HG02852 (cell line): ENCODE data around the gene GALNS.

ENCODE experiments used
- ATAC-seq: cut with Tn5 transposase; IDR thresholded peaks from one replicate; pipeline ENCODE4 v1.9.1; 2021; ENCODE audit warnings: mild to moderate bottlenecking, moderate library complexity; ENCODE audit not compliant: unreplicated experiment

Gene GALNS

DNA sequence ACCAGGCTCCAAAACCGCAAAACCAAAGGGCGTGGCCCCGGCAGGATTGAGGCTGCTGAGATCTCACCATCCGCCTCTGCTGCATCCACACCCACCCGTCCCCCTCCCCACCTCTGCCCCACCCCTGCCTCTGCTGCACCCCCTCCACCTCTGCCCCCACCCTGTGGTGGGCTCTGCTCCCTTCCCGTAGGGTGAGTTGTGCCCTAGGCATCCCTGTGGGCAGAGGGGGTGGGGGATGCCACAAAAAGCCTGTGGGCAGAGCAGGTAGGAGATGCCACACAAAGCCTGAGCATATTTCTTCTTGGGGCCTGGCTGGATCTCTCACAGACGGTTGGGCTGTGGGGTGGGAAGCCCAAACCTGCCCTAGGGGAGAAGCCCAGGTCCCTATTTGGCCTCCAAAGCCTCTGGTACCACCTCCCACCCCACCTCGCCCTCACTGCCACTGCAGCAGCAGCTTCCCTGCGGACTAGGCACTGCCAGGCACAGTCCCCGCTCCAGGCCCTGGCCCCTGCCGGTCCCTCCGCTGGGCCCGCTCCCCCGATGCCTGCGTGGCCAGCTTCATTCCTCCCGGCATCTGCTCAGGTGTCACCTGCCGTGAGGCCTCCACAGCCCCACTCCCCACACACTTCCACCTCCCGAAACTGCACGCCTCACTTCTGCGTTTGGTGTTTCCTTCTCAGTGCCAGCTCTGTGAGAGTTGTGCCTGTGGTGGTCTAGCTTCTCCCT is 21.0 kb upstream of the GALNS start:
- no peak for ATAC-seq

DNA sequence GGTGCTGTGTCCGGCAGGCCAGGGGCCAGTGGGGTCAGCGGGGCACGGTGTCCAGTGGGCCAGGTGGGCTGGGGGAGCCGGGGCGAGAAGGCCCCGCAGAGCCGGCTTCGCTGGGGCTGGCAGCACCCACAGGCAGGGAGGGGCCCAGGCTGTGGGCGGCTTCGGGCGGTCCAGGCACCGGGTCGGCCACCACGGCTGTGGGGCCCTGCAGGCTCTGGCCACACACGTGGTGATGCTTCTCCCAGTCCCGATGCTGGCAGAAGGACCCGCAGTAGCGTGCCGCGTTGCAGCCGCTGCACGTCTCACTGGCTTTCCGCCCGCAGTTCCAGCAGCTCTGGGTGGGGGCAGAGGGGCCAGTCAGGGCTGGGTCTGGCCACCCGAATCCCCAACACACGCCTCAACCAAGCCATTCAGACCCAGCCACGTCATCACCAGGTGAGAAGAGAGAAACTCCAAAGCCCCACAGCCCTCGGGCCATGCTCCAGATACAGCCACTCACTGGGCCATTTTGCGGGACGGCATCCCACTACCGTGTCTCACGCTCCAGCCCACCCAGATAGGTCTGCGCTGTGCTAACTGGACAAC is 20.3 kb upstream of the GALNS start:
- ATAC-seq = no peak

DNA sequence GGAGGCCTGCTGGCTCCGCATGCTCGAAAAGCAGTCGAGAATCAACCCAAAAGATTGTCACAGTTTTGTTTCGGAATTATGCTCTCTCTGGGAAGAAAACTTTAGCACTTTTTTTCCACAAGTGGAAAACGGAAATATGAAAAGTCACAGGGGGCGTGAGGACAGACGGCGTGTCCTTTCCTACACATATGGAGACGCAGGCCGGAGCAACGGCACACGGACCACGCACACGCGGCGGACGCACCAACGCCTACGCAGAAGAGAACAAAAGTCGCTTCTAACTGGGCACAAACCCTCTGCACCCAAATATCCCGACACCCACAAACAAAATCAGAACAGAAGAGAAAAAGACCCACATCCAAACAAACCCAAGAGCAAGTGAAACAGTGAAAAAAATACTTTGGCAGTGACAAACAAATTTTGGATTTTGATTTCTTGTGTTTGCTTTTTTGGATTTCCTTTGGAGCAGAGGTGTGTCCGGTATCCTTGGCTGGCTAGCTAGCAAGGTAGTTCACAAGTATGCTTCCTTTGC is 19.0 kb upstream of the GALNS start:
- no peak for ATAC-seq

DNA sequence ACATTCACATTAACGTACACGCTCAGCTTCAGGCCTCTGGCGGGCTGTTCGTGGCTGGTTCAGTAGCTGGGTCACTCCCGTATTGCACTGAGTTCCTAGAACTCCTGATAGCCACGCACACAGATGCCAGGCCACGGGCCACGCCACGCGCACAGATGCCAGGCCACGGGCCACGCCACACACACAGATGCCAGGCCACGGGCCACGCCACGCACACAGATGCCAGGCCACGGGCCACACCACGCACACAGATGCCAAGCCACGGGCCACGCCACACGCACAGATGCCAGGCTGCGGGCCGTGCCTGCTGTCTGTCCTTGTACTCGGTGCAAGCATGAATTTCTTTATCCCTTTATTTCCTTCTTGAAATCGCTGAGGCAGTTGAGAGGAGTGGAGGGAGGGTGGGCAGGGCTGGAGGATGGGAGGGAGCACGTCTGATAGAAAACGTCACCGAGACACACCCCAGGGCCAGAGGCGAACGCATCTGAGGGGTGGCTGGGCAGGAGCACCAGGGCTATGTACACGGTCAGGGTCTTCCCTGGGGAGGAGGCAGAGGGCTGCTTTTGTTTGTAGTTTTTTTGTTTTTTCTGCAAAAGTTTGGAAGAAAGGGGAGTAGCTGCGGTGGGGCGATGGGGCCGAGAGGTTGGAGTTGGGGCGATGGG is 18.3 kb upstream of the GALNS start:
- no peak for ATAC-seq

DNA sequence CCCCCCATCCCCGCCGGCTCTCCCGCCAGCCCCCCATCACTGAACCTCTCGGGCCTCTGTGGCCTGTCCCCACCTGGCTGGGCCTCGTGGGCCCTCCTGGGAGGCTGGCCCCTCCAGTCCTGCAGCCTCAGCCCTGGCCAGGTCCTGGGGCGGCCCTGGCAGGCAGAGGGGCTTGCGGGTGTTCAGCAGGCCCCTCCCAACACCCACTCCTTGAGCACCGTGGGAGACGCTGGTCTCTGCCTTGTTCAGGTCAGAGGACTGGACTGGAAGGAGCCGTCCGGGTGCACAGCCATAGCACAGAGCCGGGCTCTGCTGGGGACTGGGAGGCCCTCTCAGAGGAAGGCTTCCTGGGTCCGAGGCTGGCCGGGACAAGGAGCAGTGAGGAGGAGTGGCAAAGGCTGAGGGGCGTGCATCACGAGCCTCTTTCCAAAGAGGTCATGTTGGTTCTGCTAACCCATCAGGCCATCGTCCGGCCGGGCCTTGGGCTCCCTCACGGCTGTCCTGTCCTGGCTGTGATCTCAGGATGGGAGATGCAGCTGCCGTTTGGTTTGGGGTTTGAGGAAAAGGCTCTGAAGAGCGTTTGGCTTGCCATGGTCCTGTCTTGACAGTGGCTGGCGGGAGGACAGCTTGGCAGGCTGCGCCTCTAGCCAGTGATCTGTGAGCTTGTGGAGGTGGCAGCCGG is 16.0 kb upstream of the GALNS start:
- ATAC-seq = no peak

DNA sequence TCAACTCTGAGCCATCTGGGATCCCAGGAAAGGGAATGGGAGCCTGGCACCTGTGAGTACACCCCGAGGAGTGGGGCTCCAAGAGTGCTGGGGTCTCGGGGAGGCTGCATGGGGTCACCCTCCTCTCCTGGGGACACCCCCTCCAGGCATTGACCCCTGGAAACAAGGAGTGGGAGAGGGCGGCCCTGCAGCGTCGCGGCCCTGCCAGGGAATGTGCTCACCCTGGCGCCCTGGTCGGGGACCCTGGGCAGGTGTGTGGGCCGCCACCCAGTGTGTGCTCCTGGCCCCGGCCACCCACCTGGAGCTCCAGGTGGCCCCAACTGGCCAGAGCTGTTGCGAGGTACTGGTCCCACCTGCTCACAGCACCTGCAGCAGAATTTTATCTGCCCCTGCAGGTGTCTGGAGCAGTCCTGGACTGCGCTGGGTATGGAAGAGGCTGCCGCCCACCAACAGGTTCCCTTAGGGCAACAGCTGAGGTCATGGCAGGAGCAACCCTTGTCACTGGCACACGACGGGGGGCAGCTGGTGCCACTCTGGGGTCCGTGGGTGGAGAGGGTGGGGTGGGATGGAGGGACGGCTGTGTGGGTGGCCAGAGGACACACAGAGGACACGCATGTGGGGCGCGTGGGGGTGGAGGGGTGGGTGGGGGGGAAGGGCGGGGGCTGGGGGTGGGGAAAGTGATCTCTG is 15.1 kb upstream of the GALNS start:
- no peak for ATAC-seq

DNA sequence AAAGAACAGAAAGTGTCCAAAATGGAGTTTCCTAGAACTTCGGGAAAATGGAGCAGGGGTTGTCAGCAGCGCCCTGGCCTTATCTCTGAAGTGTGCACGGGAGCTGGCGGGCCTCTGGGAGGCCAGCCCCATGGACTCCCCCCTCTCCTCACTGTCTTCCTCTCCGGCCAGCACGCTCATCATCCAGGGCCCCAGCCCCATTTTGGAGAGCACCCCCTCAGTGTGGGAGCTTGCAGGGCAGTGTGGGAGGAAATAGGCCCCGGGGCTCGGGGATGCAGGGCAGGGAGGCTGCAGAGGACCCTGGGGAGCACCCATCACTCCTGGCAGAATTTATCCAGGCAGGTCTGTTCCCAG is 14.6 kb upstream of the GALNS start:
- no peak for ATAC-seq

DNA sequence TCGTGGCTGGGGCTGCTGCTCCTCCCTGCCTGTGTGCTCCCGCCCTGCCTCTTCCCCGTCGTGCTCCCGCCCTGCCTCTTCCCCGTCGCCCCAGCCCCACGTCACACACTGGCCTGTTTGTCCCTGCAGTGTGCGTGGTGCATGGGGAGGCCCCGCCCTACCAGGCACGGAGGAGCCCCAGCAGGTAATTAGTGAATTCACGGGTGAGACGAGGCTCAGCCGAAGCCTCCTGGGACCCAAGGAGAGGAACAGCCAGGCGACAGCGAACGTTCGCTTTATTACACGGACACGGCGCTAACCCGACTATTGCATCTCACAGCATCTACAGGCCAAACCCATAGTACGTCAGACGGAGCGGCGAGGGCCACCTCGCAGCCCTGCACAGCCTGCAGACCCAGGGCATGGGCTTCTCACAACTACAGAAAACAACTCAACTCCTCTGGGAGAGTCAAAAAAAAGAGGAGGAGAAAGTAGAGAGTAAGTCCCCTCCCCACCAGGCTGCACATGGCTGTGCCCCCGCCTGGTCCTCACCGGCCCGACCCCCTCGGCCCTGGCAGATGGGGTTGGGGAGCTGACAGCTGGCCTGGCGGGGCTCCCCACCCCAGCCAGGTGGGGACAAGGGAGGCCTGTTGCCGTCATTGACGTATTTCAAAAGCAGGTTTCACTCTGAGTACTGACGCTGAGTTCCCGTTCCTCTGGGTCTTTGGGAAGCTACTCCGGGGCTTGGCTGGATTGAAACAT is 14.0 kb upstream of the GALNS start:
- no peak for ATAC-seq

DNA sequence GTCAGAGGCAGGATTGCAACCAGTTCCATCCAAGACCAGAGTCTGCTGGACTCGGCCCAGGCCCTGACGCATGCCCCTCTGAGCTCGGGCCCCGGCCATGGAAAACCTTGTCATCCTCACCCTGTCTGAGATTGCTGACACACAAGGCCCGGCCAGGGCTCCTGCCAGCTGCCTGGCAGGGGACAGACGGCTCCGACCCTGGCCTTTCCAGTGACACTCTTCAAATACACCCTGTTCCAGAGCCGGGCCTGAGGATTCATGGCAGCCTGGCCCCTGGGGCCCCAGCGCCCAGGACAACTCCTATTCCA is 12.9 kb upstream of the GALNS start:
- no peak for ATAC-seq

DNA sequence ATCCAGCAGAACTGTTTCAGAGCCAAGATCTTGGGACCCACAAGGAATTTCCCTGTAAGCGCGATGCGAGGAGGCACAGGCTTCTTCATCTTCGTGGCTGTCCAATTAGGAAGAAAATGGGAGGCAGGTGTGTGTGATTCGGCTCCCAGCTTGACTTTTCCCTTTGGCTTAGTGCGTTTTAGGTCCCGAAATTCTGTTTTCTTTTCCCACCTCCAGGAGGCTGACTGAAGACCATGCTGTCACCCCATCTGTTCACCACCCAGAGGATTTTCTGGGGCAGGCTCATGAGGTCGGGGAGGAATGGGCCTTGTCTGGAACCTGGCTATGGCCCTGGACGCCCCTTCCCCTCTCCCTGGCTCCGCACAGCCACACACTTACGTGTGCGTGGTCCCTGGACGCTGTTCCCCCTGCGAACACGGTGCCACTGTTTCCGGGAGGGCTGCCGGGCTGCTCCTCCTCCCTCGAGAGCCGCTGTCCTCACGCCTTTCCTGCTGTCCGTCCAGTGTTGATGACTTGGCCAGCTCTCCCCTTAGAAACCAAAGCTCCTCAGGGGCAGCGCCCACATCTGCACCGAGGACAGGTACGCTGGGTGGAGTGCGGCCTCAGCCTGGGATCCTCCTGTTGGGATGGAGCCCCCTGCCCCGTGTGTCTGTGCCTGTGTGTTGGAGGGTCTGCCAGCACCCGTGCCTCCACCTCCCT is 12.4 kb upstream of the GALNS start:
- no peak for ATAC-seq

DNA sequence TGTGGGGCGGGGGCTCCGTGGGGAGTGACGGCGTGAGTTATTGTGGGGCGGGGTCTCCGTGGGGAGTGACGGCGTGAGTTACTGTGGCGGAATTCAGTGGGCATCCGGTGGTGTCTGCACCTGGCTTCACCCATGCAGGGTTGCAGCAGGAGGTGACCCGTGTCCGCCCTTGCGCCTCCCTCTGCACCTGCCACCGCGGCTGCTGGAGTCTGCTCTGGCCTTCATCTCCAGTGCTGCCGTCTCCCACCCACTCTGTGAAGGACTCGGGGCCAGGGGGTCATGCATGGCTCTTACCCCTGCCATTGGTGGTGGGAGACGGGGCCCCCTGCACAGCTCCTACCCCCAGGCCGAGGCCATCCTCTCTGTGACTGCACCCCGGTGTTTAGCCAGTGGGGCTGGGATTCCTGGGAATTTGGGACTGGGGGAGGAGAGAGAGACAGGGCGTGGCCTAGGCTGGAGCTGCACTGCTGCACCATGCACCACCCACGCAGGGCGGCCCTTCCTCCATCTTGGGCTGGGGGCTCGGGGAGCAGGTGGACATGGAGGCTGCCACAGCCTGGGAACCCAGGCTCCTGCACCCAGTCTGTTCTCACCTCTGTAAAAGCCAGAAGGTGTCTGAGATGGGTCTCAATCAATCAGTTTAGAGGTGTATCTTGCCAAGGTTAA is 11.0 kb upstream of the GALNS start:
- ATAC-seq = no peak

DNA sequence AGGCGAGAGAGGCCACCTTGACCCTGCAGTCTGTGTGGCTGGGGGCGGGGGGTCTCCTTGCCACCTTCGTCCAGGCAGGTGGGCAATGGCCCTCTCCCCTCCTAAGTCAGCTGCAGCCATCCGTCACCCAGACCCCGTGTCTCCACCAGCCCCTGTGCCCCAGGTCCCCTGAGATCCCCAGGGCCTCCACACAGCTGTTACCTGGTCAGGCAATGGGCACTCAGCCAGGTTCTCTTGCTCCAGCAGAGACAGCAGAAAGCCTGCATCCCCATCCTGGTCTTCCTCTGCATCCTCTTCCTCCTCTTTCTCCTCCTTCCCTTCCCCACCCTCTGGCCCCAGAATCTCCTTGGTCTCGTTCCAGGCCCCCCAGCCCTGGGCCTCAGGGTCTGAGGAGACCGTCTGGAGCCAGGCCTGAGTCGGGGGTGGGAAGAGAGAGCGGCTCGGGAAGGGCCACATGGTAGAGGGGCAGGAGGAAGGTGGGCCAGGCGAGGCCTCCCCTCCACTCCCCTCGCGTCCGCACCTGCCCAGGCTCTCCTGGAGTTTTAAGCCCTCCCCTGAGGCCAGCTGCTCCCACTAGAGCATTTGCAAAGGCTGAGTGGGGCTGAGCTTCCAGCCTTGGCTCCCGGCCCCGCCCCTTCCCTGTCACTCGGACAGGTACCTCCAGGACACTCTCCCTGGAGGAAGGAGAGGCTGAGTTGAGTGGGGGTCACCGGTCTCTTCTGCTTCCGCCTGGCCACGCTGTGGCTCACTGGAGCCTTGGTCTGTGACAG is 9.6 kb upstream of the GALNS start, which contains the start of gene PABPN1L:
Gene PABPN1L (minus strand): TSS at position 510 of the 770 bp plus-strand sequence. CDS start 54 bp downstream, at position 456.
- ATAC-seq = no peak

DNA sequence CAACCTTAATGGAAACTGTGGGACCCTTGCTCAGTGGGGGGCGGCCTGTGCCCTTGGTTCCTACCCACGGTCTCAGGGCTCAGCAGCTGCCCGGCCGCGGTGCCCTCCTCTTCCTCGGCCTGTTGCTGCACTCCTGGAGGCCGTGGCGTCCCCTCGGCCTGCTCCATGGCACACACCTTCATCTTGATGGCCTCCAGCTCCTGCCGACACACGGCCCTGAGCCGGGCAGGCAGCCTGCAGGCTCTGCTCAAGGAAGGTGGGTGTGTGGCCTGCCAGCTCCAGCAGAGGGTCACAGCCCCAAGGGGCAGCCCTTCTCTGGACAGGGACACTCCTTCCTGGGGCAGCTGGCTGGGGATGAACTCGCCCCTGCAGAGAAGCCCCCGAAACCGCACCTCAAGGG is 9.0 kb upstream of the GALNS start:
- ATAC-seq = no peak

DNA sequence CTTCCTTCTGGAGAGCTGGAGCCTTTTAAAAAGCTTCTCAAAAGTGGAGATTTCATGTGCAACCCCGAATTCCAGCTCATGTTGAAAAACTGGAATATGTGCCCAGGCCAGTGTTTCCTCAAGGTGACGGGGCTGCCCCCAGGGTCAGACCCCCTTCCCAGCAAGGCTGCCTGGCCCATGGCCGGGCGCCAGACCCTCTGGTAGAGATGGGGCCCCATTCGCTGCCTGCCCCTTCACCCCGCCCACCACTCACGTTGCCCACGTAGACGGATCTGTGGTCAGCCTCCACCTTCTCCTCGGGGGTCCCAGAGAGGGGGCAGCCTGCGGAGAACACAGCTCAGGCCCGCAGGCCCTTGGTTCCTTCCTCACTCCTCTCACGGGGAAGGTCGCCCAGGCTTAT is 8.6 kb upstream of the GALNS start:
- ATAC-seq = no peak

DNA sequence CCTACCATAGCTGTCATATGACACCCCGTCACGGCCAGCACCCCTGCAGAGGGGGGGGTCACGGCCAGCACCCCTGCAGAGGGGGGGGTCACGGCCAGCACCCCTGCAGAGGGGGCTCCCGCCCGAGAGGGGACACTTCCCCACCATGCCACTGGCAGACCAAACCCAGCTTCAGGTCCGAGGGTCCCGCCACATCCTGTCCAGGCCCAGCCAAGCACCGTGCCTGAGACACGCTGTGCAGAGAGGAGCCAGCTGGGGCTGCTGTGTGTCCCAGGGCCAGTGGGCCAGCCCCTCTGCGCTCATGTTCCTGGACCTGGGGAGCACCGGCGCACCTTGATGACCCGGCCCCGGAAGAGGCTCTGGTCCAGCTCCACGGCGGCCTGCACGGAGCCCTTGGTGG is 7.8 kb upstream of the GALNS start:
- no peak for ATAC-seq

DNA sequence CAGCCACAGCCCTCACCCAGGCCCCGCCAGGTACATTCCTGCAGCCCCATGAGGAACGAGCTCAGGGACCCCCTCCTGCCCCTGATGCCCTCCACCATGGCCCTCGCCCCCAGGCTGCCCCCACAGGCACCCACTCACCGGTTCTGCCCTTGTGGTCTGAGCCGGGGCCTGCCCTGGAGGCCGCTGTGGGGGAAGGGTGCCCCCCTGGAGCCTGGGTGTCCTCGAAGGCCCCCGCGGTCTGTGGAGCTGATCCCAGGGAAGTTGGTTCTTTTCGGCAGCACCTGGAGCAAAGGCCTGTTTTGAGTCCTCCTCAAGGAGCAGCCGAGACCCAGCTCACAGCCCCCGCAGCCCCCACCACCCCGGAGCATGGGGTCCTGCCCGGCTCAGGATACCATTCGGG is 7.4 kb upstream of the GALNS start:
- no peak for ATAC-seq

DNA sequence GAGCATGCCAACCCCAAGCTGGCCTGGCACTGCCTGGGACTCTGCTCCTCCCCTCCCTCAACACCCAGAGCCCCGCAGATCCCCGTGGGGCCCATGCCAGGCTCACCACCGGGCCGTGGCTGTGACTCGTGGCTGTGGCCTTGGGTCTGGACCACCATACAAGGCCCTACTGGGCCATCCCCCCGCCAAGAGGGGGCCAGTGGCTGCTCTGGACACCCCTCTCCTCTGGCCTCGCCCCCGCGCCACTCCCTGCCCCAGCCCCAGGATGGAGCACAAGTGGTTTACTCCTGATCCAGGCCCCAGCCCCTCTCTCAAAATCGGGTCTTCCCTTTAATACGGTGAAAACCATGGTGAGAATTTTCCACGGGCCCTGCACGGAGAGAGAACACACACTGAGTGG is 6.7 kb upstream of the GALNS start:
- ATAC-seq = no peak

DNA sequence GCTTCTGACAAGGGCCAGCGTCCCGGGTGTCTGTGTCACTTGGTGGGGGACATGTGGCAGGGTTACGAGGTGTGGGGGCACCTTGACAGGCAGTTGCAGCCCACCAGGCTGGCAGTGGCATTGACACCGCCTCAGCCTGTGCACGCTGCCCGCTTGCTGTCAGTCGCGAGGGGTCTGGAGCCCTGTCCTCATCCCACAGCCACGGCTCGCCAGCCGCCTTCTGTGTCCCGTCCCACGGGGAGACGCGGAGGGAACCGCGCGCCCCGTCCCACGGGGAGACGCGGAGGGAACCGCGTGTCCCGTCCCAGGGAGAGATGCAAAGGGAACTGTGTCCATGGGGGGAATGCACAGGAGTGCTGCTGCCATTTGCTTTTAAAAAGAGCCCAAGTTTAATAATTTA is 6.2 kb upstream of the GALNS start:
- no peak for ATAC-seq

DNA sequence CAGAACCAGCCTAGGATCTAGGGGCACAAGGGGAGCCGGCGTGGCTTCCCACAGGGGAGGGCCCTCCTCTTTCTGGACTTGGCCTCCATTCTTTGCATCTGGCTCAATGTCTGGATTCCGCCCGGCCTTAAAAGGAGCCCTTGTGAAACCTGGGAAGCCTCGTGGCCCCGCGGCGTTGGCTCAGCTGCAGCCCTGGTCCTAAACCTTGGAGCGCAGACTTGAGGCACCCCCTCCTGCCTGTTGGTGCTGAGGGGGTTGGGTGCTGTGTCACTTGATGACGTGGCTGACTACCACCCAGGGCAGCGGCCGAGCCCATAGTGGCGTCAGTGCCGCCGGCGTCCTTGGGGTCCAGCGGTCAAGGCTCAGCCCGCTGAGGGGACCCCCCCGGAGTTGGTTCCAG is 4.6 kb upstream of the GALNS start:
- ATAC-seq = no peak
